CD4-positive, alpha-beta memory T cell (primary cell): Measurements from ENCODE around the gene RNF115. TPM values are rescaled to one million over a fixed set of nuclear protein-coding genes. Genes with fewer than 3 reads are reported as not detected.
"Not testable (repeated sequence)": the region's sequence is repeated elsewhere in the genome, so short reads cannot be mapped to it uniquely, and the experiment has no call there.

ENCODE experiments used
- CTCF ChIA-PET: fragments of 350-600 bp; sonication (Branson Sonifier 250); formaldehyde crosslinking; loops from one replicate; lab custom pipeline; 2021; ENCODE audit warnings: inconsistent platforms; ENCODE audit not compliant: partially characterized antibody; lab: Charles Lee
- POLR2A ChIA-PET: fragments of 350-600 bp; sonication (Branson Sonifier 250); formaldehyde crosslinking; loops from one replicate; lab custom pipeline; 2021; ENCODE audit not compliant: partially characterized antibody; lab: Charles Lee
- DNase-seq, 5 donors: peaks; one replicate each; pipeline versions ENCODE4 v3.0.0 to v3.0.0-alpha.2; 2020 to 2022; ENCODE audit warnings: mixed read lengths in 1 of 5
- H3K27ac ChIP-seq: one replicate; pipeline ENCODE4 v1.7.0; 2013; ENCODE audit warnings: low read depth, low read length
- H3K27me3 ChIP-seq: 2 replicates; pipeline ENCODE4 v1.7.0; 2013; ENCODE audit warnings: mild to moderate bottlenecking, low read length, moderate library complexity; ENCODE audit not compliant: insufficient read depth
- H3K36me3 ChIP-seq: 2 replicates; pipeline ENCODE4 v1.7.0; 2013; ENCODE audit warnings: mild to moderate bottlenecking, low read length, moderate library complexity; ENCODE audit not compliant: insufficient read depth
- H3K4me1 ChIP-seq: 2 replicates; pipeline ENCODE4 v1.7.0; 2013; ENCODE audit warnings: mild to moderate bottlenecking, low read length, moderate library complexity; ENCODE audit not compliant: insufficient read depth
- H3K4me3 ChIP-seq, 2 donors: one replicate each; pipeline ENCODE4 v1.7.0; 2013; ENCODE audit warnings: low read length in 2 of 2, mild to moderate bottlenecking in 1 of 2
- H3K9me3 ChIP-seq, 2 donors: one replicate each; pipeline ENCODE4 v1.7.0; 2013; ENCODE audit warnings: low read length in 2 of 2, control low read depth in 1 of 2; ENCODE audit not compliant: control insufficient read depth in 1 of 2
- H3K27ac Mint-ChIP-seq, 7 donors: one replicate each; pipeline ENCODE4 v1.8.0; 2020 to 2021; ENCODE audit warnings: mixed read lengths in 7 of 7, mild to moderate bottlenecking in 6 of 7, inconsistent platforms in 3 of 7, moderate library complexity in 3 of 7
- H3K27me3 Mint-ChIP-seq, 2 donors: one replicate each; pipeline ENCODE4 v1.8.0; 2020 to 2021; ENCODE audit warnings: mixed read lengths in 2 of 2
- H3K36me3 Mint-ChIP-seq, 2 donors: one replicate each; pipeline ENCODE4 v1.8.0; 2020 to 2021; ENCODE audit warnings: mixed read lengths in 2 of 2, inconsistent platforms in 1 of 2, mild to moderate bottlenecking in 1 of 2
- H3K4me1 Mint-ChIP-seq, 4 donors: one replicate each; pipeline ENCODE4 v1.8.0; 2020 to 2021; ENCODE audit warnings: mixed read lengths in 4 of 4, mild to moderate bottlenecking in 1 of 4
- H3K4me3 Mint-ChIP-seq, 8 donors: one replicate each; pipeline ENCODE4 v1.8.0; 2020 to 2021; ENCODE audit warnings: mixed read lengths in 8 of 8, mild to moderate bottlenecking in 7 of 8, moderate library complexity in 6 of 8, inconsistent platforms in 3 of 8
- H3K9me3 Mint-ChIP-seq, 8 donors: one replicate each; pipeline ENCODE4 v1.8.0; 2020 to 2021; ENCODE audit warnings: mixed read lengths in 8 of 8, mild to moderate bottlenecking in 5 of 8, inconsistent platforms in 3 of 8, moderate library complexity in 1 of 8
- intact Hi-C: fragments of 100-400 bp; cut with micrococcal nuclease; formaldehyde crosslinking; loops from one replicate; pipeline ENCODE4 v1.15.1; 2023
- polyA plus RNA-seq, 2 donors: library from polyadenylated mRNA; unstranded; fragments of 300-500 nt; fragmentation: Illumina TruSeq; gene quantifications; one replicate each; pipeline ENCODE4 v1.2.3, GENCODE V29; 2021
- total RNA-seq, 2 experiments: library from RNA; stranded (reverse); gene quantifications; one replicate each; pipeline ENCODE4 v1.2.3, GENCODE V29; 2021

The RNF115 gene
- total and polyA plus RNA-seq, 4 experiments from 2014 or later, result 3.3 to 15.3 (median 11.4) TPM

GRCh38 chr1:145720878-145721671 lies 102.8 kb downstream of the RNF115 start:
- peak; percentile 46 to 69 (median 55) for DNase-seq
- Mint-ChIP-seq H3K36me3 (no peaks in the 10 kb centered on the region), H3K27me3 (peaks cover 7 to 13% of the 10 kb centered on the region in 2 donors), H3K4me1 (peaks cover 6 to 17% (median 14%) of the 10 kb centered on the region in 4 donors), H3K27ac (peak overlapping the region in 3 of 7 donors; percentile 18 to 65 (median 55)), H3K4me3 (peak overlapping the region; percentile 43 to 82 (median 66)), H3K9me3 (no peaks in the 10 kb centered on the region)
- peak overlapping the region in 1 of 2 donors; percentile 21 for H3K4me3 ChIP-seq
- no peak overlapping the region for H3K27ac ChIP-seq
- ChIA-PET POLR2A (interaction anchor here (0.8 kb wide), 1 partner anchor 31 kb away, joined by 3 read pairs; no protein-coding TSS in a partner anchor), CTCF (interaction anchor here (0.8 to 3.1 kb wide), 11 partner anchors 8 to 128 kb away, joined by 3 to 15 read pairs (median 4); no protein-coding TSS in a partner anchor)
- peaks cover 8% of the 10 kb centered on the region for H3K4me1 ChIP-seq
- no peaks in the 10 kb centered on the region for H3K9me3 ChIP-seq
- H3K27me3 ChIP-seq, result no peaks in the 10 kb centered on the region
- intact Hi-C loops, result no loop called here
- H3K36me3 ChIP-seq, result no peaks in the 10 kb centered on the region

- Mint-ChIP-seq H3K4me1 (peaks cover 6 to 17% (median 14%) of the 10 kb centered on the region in 4 donors), H3K27ac (no peak overlapping the region), H3K27me3 (peaks cover 7 to 13% of the 10 kb centered on the region in 2 donors), H3K4me3 (peak overlapping the region in 3 of 8 donors; percentile 62 to 78 (median 70)), H3K9me3 (no peaks in the 10 kb centered on the region), H3K36me3 (no peaks in the 10 kb centered on the region)
- Histone ChIP-seq H3K4me1 (peaks cover 8% of the 10 kb centered on the region), H3K9me3 (no peaks in the 10 kb centered on the region), H3K27ac (no peak overlapping the region), H3K27me3 (no peaks in the 10 kb centered on the region), H3K36me3 (no peaks in the 10 kb centered on the region), H3K4me3 (no peak overlapping the region)
- intact Hi-C loops, result no loop called here
- ChIA-PET CTCF (interaction anchor here (0.6 to 3.1 kb wide), 10 partner anchors 11 to 128 kb away, joined by 3 to 15 read pairs (median 4); no protein-coding TSS in a partner anchor), POLR2A (interaction anchor here (0.8 kb wide), 1 partner anchor 31 kb away, joined by 3 read pairs; no protein-coding TSS in a partner anchor)
- no peak for DNase-seq
Measured at GRCh38 chr1:145720556-145720877, 103.4 kb downstream of the RNF115 start.

- no peaks in the 10 kb centered on the region for H3K27me3 ChIP-seq
- DNase-seq, result no peak
- H3K4me3 ChIP-seq, result no peak within 1 kb of the TSS
- H3K27me3 Mint-ChIP-seq, result peaks cover 7 to 13% of the 10 kb centered on the region in 2 donors
- ChIA-PET CTCF (interaction anchor here (1.1 to 3.1 kb wide), 4 partner anchors 10 to 20 kb away, joined by 4 to 15 read pairs (median 6); no protein-coding TSS in a partner anchor), POLR2A (no interaction called here)
- H3K4me1 Mint-ChIP-seq, result peaks cover 6 to 17% (median 14%) of the 10 kb centered on the region in 4 donors
- intact Hi-C loops, result no loop called here
- peaks cover 8% of the 10 kb centered on the region for H3K4me1 ChIP-seq
- peak within 1 kb of the TSS in 3 of 7 donors; percentile 6 to 38 (median 13) for H3K27ac Mint-ChIP-seq
- no peak within 1 kb of the TSS for H3K4me3 Mint-ChIP-seq
- H3K9me3 ChIP-seq, result no peaks in the 10 kb centered on the region
- H3K36me3 ChIP-seq, result no peaks in the 10 kb centered on the region
- H3K36me3 Mint-ChIP-seq, result no peaks in the 10 kb centered on the region
- no peaks in the 10 kb centered on the region for H3K9me3 Mint-ChIP-seq
- no peak within 1 kb of the TSS for H3K27ac ChIP-seq
Measured at GRCh38 chr1:145719230-145720079, 104.4 kb downstream of the RNF115 start, which contains the start of gene CD160. CD160 (plus strand) TSS chr1:145719499; CDS start chr1:145728328, 8,829 bp downstream.

GRCh38 chr1:145718465-145718864 lies 105.4 kb downstream of the RNF115 start:
- DNase-seq, H3K4me1 ChIP-seq, H3K9me3 Mint-ChIP-seq, H3K36me3 ChIP-seq, intact Hi-C loops, H3K4me3 Mint-ChIP-seq, H3K27ac ChIP-seq, H3K27ac Mint-ChIP-seq, POLR2A ChIA-PET, H3K27me3 ChIP-seq, H3K36me3 Mint-ChIP-seq, H3K4me3 ChIP-seq, H3K9me3 ChIP-seq, CTCF ChIA-PET: not testable (repeated sequence)
- H3K4me1 Mint-ChIP-seq, result peaks cover 6 to 17% (median 14%) of the 10 kb centered on the region in 4 donors
- H3K27me3 Mint-ChIP-seq, result peaks cover 7 to 13% of the 10 kb centered on the region in 2 donors

DNA sequence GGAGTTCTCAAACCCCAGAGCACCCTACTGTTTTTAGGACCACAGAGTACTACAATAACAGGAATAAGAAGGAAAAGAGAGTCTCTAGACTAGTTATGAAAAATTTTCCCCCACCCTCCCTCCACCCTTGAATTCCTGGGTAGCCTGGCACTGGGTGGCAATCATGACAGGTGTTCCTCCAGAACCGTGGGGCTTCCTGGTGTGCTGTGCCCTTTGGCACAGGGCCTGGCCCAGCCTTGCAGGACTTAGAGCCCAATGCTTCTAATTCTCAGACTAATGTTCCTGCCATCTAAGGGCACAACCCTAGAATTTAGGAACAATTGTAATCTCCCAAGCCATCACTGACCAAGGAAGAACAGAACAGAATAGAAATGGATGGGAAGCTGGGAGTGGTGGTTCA lies 106.1 kb downstream of the RNF115 start:
- no peak overlapping the region for H3K4me3 ChIP-seq
- H3K27me3 ChIP-seq, result no peaks in the 10 kb centered on the region
- intact Hi-C loops, result no loop called here
- H3K27ac ChIP-seq, result no peak overlapping the region
- Mint-ChIP-seq H3K36me3 (no peaks in the 10 kb centered on the region), H3K4me3 (no peak overlapping the region), H3K9me3 (no peaks in the 10 kb centered on the region), H3K4me1 (peaks cover 6 to 17% (median 14%) of the 10 kb centered on the region in 4 donors), H3K27me3 (peaks cover 7 to 10% of the 10 kb centered on the region in 2 donors), H3K27ac (peak overlapping the region in 1 of 7 donors; percentile 54)
- POLR2A ChIA-PET, result no interaction called here
- CTCF ChIA-PET, result no interaction called here
- H3K9me3 ChIP-seq, result no peaks in the 10 kb centered on the region
- peaks cover 8% of the 10 kb centered on the region for H3K4me1 ChIP-seq
- no peak for DNase-seq
- H3K36me3 ChIP-seq, result no peaks in the 10 kb centered on the region

DNA sequence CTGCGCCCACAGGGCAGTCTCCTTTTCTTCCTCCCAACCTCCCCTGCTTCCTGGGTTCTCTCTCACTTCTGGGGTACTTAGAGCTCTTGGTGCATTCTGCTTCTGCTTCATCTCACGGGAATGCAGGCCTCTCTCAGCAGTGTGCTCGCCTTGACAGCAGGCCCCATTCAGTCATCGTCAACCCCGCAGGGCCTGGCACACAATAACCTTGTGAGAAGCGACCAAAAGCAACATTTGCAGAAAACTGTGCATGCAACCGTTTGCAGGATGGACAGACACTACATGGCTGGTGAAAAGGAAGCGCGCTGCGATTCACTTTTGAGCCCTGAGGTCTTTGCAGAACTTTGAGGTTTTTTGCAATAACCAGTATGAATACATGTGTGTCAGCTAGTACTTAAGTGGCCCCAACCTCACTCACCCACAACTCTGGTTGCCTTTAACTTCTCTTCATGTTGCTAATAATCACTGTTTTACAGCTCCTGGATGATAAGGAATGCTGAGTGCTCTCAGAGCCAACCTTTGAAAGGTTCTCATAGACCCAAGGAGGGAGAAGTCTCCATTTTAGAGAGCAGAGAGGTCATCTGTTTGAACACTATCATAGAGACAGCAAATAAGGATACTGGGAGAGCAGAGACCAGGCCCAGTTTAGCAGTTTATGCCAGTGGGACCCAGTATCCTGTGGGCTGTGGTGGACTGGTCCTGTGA lies 107.1 kb downstream of the RNF115 start:
- no peaks in the 10 kb centered on the region for H3K36me3 Mint-ChIP-seq
- Histone ChIP-seq H3K27me3 (no peaks in the 10 kb centered on the region), H3K36me3 (no peaks in the 10 kb centered on the region), H3K27ac (no peak overlapping the region), H3K4me3 (no peak overlapping the region), H3K9me3 (no peaks in the 10 kb centered on the region), H3K4me1 (peaks cover 8% of the 10 kb centered on the region)
- peaks cover 6 to 17% (median 14%) of the 10 kb centered on the region in 4 donors for H3K4me1 Mint-ChIP-seq
- H3K4me3 Mint-ChIP-seq, result peak overlapping the region in 1 of 8 donors; percentile 13
- no peaks in the 10 kb centered on the region for H3K9me3 Mint-ChIP-seq
- peak overlapping the region in 2 of 7 donors; percentile 5 to 48 for H3K27ac Mint-ChIP-seq
- no peak for DNase-seq
- peaks cover 5 to 9% of the 10 kb centered on the region in 2 donors for H3K27me3 Mint-ChIP-seq
- intact Hi-C loops, result no loop called here
- POLR2A ChIA-PET, result no interaction called here
- CTCF ChIA-PET, result no interaction called here
